C4-2B (cell line): Measurements from ENCODE around the gene TRAF3.

Experiments used
- H3K27ac ChIP-seq: fragments of 450-650 bp; 2 replicates; pipeline ENCODE4 v1.5.1; 2017
- CTCF ChIP-seq: fragments of 450-650 bp; conservative IDR thresholded peaks from 2 replicates; pipeline ENCODE4 v1.5.1; 2017; ENCODE audit warnings: mild to moderate bottlenecking
- ZFX ChIP-seq: fragments of 450-650 bp; IDR thresholded peaks from 2 replicates; pipeline ENCODE4 v1.6.1; 2017

TRAF3 gene

DNA sequence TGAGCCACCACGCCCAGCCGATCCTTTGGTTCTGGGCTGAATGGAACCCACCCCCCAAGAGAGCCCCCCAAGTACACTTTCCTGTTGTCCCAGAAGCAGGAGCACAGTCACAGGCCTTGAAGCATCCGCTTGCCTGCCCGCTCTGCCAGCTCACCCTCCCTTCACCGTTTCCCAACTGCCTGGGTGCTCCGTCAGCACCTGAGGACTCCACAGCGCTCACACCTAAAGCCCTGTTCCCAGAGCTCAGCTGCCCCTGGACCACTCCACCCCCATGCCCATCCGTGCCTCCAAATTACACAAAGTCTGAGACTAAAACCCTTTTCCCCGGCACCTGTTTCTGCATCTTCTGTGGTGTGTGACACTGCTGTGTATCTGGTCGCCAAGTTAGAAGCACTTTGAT, 44.3 kb upstream of the TRAF3 start:
- TF ChIP-seq CTCF (no peak), ZFX (no peak)
- no peak overlapping the region for H3K27ac ChIP-seq

GRCh38 chr14:102733326-102733725, 43.9 kb upstream of the TRAF3 start:
- TF ChIP-seq CTCF: no peak
- TF ChIP-seq ZFX: no peak
- no peak overlapping the region for H3K27ac ChIP-seq

DNA sequence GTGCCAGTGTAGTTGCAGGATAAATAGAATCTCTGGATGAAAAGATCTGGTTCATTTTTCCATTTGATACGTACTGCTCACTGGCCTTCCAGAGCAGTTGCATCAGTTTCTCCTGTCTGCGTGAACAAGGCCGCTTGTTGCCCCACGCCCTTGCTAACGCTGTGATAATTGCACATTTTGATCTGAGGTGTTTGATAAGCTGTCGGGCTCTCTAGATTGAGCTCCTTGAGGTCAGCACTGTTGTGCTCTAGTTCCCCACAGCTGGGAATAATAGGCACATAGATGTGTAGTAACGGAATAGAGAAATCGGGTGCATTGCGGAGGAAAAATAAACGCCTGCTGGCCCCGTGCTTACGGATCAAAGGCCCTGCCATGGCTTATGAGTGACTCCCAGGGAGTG, 42.8 kb upstream of the TRAF3 start:
- H3K27ac ChIP-seq: no peak overlapping the region
- TF ChIP-seq ZFX: no peak

GRCh38 chr14:102736956-102737355, 40.3 kb upstream of the TRAF3 start:
- TF ChIP-seq ZFX: no peak
- TF ChIP-seq CTCF: no peak
- no peak overlapping the region for H3K27ac ChIP-seq

DNA sequence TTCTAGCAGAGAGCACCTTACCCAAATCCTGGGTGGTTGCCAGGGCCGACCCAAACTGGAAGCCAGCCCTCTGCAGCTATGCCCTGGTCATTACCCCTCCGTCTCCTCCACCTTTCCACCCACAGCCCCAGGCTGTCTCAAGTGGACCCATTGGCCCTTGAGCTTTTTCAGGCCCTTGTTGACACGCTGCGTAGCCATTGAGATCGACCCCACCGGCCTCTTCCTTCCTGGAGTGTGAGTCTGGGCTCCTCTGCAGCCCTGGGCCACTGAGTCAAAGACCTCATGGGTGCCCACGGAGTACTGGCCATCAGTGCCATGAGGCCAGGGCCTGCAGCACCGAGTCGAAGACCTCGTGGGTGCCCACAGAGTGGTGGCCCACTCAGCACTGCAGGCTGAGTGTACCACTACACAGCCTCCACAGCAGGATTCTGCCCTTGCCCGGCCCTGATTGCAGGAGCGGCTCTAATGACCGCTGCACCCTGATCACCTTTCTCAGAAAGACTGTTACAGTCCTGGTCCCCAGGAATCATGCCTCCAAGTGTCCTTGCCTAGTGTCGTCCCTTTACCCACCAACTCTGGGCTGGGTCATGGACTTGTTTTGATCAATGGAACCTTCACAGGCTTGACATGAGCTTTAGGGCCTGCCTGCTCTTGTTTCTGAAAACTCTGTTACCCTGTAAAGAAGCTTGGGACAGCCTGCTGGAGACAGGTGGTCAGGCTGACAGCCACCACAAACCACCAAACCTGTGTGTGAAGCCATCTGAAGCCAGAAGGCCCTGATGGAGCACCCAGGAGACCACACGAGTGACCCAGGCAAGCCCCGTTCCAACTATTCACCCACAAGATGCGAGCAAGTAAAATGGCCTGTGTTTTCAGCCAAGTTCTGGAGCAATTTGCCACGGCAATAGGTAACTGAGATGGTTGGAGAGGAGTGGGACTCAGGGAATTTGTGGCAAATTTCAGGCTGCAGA, 39.6 kb upstream of the TRAF3 start:
- TF ChIP-seq ZFX: no peak
- no peak for TF ChIP-seq CTCF
- H3K27ac ChIP-seq: no peak overlapping the region

DNA sequence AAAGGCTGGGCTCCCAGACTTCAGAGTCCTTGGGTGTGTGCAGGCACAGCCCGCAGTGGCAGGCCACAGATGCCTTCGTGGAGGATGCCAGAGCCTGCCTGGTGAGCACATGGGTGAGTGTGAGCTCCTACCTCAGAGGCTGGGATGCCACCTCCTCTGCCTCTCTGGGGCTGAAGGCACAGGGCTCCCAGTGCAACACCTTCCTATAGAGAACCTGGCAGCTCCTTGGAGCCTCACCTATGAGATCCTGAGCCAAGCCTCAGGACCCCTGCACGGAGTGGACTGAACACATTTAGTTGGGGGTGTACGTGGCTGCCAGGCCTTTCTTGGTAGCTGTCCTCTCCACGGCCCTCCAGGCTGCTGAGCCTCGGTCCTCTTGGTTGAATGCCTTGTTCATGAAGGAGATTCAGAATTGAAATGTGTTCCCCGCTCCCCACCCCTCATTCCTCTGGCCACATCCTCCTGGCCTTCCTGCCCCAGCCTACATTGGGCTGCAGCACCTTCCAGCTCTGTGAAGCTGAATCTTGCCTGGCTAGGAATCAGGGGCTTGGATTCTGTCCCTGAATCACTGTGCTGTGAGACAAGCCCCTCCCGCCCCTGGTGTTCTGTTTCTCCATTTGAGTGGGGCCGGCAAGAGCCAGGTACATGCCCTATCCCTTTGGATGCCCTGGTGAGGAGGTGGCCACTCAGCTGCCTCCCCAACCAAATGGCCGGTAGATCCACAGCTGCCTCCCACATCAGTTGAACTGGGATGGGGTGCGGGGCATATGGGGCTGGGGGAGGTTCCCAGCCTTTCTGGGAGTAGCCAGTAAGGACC, 38.7 kb upstream of the TRAF3 start:
- no peak overlapping the region for H3K27ac ChIP-seq
- TF ChIP-seq ZFX (no peak), CTCF (no peak)

- H3K27ac ChIP-seq: no peak overlapping the region
- no peak for TF ChIP-seq ZFX
- TF ChIP-seq CTCF: no peak
Measured at GRCh38 chr14:102739190-102739469, 38.1 kb upstream of the TRAF3 start.
